Panc1 (cell line): ENCODE results near the gene NXF1. TPM values are rescaled to one million over a fixed set of nuclear protein-coding genes. Genes with fewer than 3 reads are reported as not detected.
A peak's percentile ranks its signal among the peaks of the same experiment; 100 is the strongest.

Experiments used
- ATAC-seq: fragments of 200-7000 bp; cut with Tn5 transposase; 2 replicates; pipeline ENCODE4 v1.9.1; 2020; ENCODE audit warnings: mild to moderate bottlenecking, moderate library complexity
- BruUV-seq: library from RNA; stranded (reverse); fragments of 400-500 nt; replicated peaks from 2 replicates; lab custom pipeline; 2021; lab: Mats Ljungman, UMichigan
- CTCF ChIA-PET: fragments of 300-600 bp; sonication (Branson Sonifier 250); formaldehyde crosslinking; loops from one replicate; lab custom pipeline; 2022; ENCODE audit warnings: antibody characterized with exemption; lab: Charles Lee
- POLR2A ChIA-PET: fragments of 300-600 bp; sonication (Branson Sonifier 250); formaldehyde crosslinking; loops from one replicate; lab custom pipeline; 2022; ENCODE audit warnings: antibody characterized with exemption; lab: Charles Lee
- DNase-seq: peaks from one replicate; pipeline ENCODE4 v3.0.0-alpha.2; 2010; ENCODE audit warnings: low read depth, low spot score
- H3K27ac ChIP-seq: 2 replicates; pipeline ENCODE4 v1.5.1; 2011; ENCODE audit warnings: mild to moderate bottlenecking, low read length, inconsistent platforms
- H3K27me3 ChIP-seq: fragments of 200-500 bp; sonication (Bioruptor generic); 2 replicates; pipeline ENCODE4 v1.6.0; 2014; ENCODE audit warnings: low read length, inconsistent platforms; ENCODE audit not compliant: control insufficient read depth, insufficient read depth
- H3K36me3 ChIP-seq: fragments of 200-500 bp; sonication (Bioruptor generic); 2 replicates; pipeline ENCODE4 v1.5.1; 2014; ENCODE audit warnings: inconsistent platforms, mild to moderate bottlenecking, low read length, moderate library complexity; ENCODE audit not compliant: control insufficient read depth, insufficient read depth
- H3K4me1 ChIP-seq: 2 replicates; pipeline ENCODE4 v1.5.1; 2011; ENCODE audit warnings: inconsistent platforms, mild to moderate bottlenecking, low read length, moderate library complexity; ENCODE audit not compliant: control insufficient read depth, insufficient read depth
- H3K4me3 ChIP-seq, 2 experiments: 2 replicates each; pipeline ENCODE4 v1.5.1; 2011 to 2012; ENCODE audit warnings: low read depth in 2 of 2, low read length in 2 of 2, mild to moderate bottlenecking in 2 of 2, inconsistent platforms in 1 of 2, moderate library complexity in 1 of 2
- H3K9me3 ChIP-seq: fragments of 200-500 bp; sonication (Bioruptor generic); 2 replicates; pipeline ENCODE4 v1.5.1; 2014; ENCODE audit warnings: low read depth, mild to moderate bottlenecking, inconsistent platforms, low read length, moderate library complexity; ENCODE audit not compliant: control insufficient read depth, insufficient read depth
- POLR2AphosphoS5 ChIP-seq: IDR thresholded peaks from 2 replicates; pipeline ENCODE4 v1.6.1; 2012; ENCODE audit warnings: mild to moderate bottlenecking, low read depth, low read length, moderate library complexity
- SIN3A ChIP-seq: IDR thresholded peaks from 2 replicates; pipeline ENCODE4 v1.6.1; 2012; ENCODE audit warnings: low read depth, mild to moderate bottlenecking, low read length, moderate library complexity, borderline replicate concordance; ENCODE audit not compliant: insufficient read depth
- TCF7L2 ChIP-seq: IDR thresholded peaks from 2 replicates; pipeline ENCODE4 v1.6.1; 2011; ENCODE audit warnings: mild to moderate bottlenecking, low read depth, low read length, inconsistent platforms
- in situ Hi-C: cut with HindIII; loops from 2 replicates; pipeline ENCODE4 v1.10.0; 2016; ENCODE audit warnings: low sequenced_read_pairs, low pct_unique_long_range_greater_than_20kb
- intact Hi-C: fragments of 100-400 bp; cut with micrococcal nuclease; formaldehyde crosslinking; loops from one replicate; pipeline ENCODE4 v1.10.0; 2022; ENCODE audit not compliant: unreplicated experiment
- total RNA-seq: library from RNA; stranded (reverse); gene quantifications from one replicate; pipeline ENCODE4 v1.2.1, GENCODE V29; 2021; ENCODE audit not compliant: unreplicated experiment
- TF ChIP-seq, protein P1 (sequence below): fragments of 450-650 bp; IDR thresholded peaks from 2 replicates; pipeline ENCODE4 v1.5.1; 2017; ENCODE audit warnings: mild to moderate bottlenecking
- TF ChIP-seq, protein P2 (sequence below), 2 experiments: IDR thresholded peaks; 2 replicates each; pipeline ENCODE4 v1.6.1; 2011 to 2012; ENCODE audit warnings: low read depth in 2 of 2, control low read depth in 1 of 2, low read length in 1 of 2, mild to moderate bottlenecking in 1 of 2, moderate library complexity in 1 of 2; ENCODE audit not compliant: insufficient read depth in 1 of 2

NXF1 gene
- total RNA-seq, 1 experiment from 2014 or later: 56.7 TPM

GRCh38 chr11:62832336-62833234 lies 27.3 kb upstream of the NXF1 start, which contains the start of gene TEX54:
Gene TEX54, minus strand, starts transcription at chr11:62832841.
- ChIA-PET POLR2A (interaction anchor here (0.5 to 2.1 kb wide), 4 partner anchors 8 to 741 kb away, joined by 6 to 11 read pairs (median 8); no protein-coding TSS in a partner anchor), CTCF (interaction anchor here (0.5 kb wide), 1 partner anchor 78 kb away, joined by 3 read pairs; no protein-coding TSS in a partner anchor)
- Histone ChIP-seq H3K27ac (peak within 1 kb of the TSS; percentile 91), H3K4me3 (peak within 1 kb of the TSS; percentile 89 to 95), H3K4me1 (peaks cover 18% of the 10 kb centered on the region), H3K9me3 (no peaks in the 10 kb centered on the region), H3K36me3 (peaks cover 6% of the 10 kb centered on the region), H3K27me3 (no peaks in the 10 kb centered on the region)
- DNase-seq: no peak
- peak; percentile 49 for ATAC-seq
- TF ChIP-seq, protein P1, sequence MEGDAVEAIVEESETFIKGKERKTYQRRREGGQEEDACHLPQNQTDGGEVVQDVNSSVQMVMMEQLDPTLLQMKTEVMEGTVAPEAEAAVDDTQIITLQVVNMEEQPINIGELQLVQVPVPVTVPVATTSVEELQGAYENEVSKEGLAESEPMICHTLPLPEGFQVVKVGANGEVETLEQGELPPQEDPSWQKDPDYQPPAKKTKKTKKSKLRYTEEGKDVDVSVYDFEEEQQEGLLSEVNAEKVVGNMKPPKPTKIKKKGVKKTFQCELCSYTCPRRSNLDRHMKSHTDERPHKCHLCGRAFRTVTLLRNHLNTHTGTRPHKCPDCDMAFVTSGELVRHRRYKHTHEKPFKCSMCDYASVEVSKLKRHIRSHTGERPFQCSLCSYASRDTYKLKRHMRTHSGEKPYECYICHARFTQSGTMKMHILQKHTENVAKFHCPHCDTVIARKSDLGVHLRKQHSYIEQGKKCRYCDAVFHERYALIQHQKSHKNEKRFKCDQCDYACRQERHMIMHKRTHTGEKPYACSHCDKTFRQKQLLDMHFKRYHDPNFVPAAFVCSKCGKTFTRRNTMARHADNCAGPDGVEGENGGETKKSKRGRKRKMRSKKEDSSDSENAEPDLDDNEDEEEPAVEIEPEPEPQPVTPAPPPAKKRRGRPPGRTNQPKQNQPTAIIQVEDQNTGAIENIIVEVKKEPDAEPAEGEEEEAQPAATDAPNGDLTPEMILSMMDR: no peak
- TF ChIP-seq TCF7L2: 0 out of 2 replicates have a peak, but pooled peaks have one; percentile 9
- TF ChIP-seq, protein P2, sequence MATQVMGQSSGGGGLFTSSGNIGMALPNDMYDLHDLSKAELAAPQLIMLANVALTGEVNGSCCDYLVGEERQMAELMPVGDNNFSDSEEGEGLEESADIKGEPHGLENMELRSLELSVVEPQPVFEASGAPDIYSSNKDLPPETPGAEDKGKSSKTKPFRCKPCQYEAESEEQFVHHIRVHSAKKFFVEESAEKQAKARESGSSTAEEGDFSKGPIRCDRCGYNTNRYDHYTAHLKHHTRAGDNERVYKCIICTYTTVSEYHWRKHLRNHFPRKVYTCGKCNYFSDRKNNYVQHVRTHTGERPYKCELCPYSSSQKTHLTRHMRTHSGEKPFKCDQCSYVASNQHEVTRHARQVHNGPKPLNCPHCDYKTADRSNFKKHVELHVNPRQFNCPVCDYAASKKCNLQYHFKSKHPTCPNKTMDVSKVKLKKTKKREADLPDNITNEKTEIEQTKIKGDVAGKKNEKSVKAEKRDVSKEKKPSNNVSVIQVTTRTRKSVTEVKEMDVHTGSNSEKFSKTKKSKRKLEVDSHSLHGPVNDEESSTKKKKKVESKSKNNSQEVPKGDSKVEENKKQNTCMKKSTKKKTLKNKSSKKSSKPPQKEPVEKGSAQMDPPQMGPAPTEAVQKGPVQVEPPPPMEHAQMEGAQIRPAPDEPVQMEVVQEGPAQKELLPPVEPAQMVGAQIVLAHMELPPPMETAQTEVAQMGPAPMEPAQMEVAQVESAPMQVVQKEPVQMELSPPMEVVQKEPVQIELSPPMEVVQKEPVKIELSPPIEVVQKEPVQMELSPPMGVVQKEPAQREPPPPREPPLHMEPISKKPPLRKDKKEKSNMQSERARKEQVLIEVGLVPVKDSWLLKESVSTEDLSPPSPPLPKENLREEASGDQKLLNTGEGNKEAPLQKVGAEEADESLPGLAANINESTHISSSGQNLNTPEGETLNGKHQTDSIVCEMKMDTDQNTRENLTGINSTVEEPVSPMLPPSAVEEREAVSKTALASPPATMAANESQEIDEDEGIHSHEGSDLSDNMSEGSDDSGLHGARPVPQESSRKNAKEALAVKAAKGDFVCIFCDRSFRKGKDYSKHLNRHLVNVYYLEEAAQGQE (IDR thresholded peaks at IDR 0.05; ENCODE audit: insufficient read depth in 1 of 2, low read depth in 2 of 2, low read length in 1 of 2): peak in 1 of 2 experiments; percentile 15; a peak in 1 of 4 replicates
- TF ChIP-seq POLR2AphosphoS5: no peak; the same call in 1 of the 2 replicates
- 0 out of 2 replicates have a peak, but pooled peaks have one; percentile 50 for TF ChIP-seq SIN3A
- intact Hi-C loops: no loop called here
- in situ Hi-C loops: no loop called here
- BruUV-seq: TSS peak; percentile 95

- Histone ChIP-seq H3K4me1 (peaks cover 18% of the 10 kb centered on the region), H3K27ac (peak within 1 kb of the TSS; percentile 91), H3K27me3 (no peaks in the 10 kb centered on the region), H3K4me3 (peak within 1 kb of the TSS; percentile 89 to 95), H3K36me3 (peaks cover 6% of the 10 kb centered on the region), H3K9me3 (no peaks in the 10 kb centered on the region)
- intact Hi-C loops: no loop called here
- DNase-seq (peak; percentile 91), ATAC-seq (peak; percentile 94)
- peak; percentile 95 for TF ChIP-seq POLR2AphosphoS5
- TF ChIP-seq, protein P1: no peak
- TF ChIP-seq SIN3A: no peak; the same call in 1 of the 2 replicates
- TF ChIP-seq, protein P2 (IDR thresholded peaks at IDR 0.05; ENCODE audit: insufficient read depth in 1 of 2, low read depth in 2 of 2, low read length in 1 of 2): no peak
- TF ChIP-seq TCF7L2: peak; percentile 48; the same call in 1 of the 2 replicates
- TSS peak; percentile 88 for BruUV-seq
- in situ Hi-C loops: no loop called here
- ChIA-PET POLR2A (interaction anchor here (0.6 to 2.1 kb wide), 5 partner anchors 9 to 1474 kb away, joined by 3 to 8 read pairs (median 6); partner anchors contain the start of gene ESRRA), CTCF (interaction anchor here (0.6 kb wide), 1 partner anchor 1302 kb away, joined by 7 read pairs; no protein-coding TSS in a partner anchor)
Observed at GRCh38 chr11:62831520-62832335, 26.5 kb upstream of the NXF1 start, which contains the start of gene STX5. Gene STX5, minus strand, starts transcription at chr11:62832051. Its CDS starts 808 bp downstream, at chr11:62831243.
